HG03521 (cell line): ENCODE measurements around the gene FCRL3.
"Not testable (repeated sequence)": the region's sequence is repeated elsewhere in the genome, so short reads cannot be mapped to it uniquely, and the experiment has no call there.

Source experiments
- ATAC-seq: cut with Tn5 transposase; IDR thresholded peaks from one replicate; pipeline ENCODE4 v1.9.1; 2021; ENCODE audit warnings: mild to moderate bottlenecking, moderate library complexity; ENCODE audit not compliant: unreplicated experiment

FCRL3 gene

GRCh38 chr1:157700732-157701131 is at the start of gene FCRL3:
Gene FCRL3, minus strand, starts transcription at chr1:157700769. Its CDS starts 280 bp downstream, at chr1:157700489.
- ATAC-seq: no peak

- ATAC-seq: no peak
These were observed 47.8 kb upstream of the FCRL3 start for GRCh38 chr1:157748262-157748817.

GRCh38 chr1:157739229-157739901 is 38.8 kb upstream of the FCRL3 start:
- ATAC-seq: no peak

DNA sequence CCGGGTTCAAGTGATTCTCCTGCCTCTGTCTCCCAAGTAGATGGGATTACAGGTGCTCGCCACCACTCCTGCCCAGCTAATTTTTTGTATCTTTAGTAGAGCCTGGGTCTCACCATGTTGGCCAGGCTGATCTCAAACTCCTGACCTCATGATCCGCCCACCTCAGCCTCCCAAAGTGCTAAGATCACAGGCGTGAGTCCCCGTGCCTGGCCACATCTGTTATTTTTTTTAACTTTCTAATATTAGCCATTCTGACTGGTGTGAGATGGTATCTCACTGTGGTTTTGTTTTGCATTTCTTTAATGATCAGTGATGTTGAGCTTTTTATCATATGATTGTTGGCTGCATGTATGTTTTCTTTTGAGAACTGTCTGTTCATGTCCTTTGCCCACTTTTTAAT is 35.4 kb upstream of the FCRL3 start:
- ATAC-seq: not testable (repeated sequence)

DNA sequence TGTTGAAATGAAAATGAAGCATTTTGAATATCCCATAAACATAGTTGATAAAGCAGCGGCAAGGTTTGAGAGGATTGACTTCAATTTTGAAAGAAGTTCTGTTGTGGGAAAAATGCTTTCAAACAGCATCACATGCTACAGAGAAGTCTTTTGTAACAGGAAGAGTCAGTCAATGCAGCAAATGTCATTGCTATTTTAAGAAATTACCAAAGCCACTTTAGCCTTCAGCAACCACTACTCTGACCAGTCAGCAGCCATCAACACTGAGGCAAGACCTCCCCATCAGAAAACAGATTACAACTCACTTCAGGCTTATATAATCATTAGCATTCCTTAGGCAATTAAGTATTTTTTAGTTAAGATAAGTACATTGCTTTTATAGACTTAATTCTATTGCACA is 33.8 kb upstream of the FCRL3 start:
- ATAC-seq: no peak

- ATAC-seq: no peak
These were observed 32.2 kb upstream of the FCRL3 start for GRCh38 chr1:157732755-157733154.

GRCh38 chr1:157725221-157725577 is 24.6 kb upstream of the FCRL3 start:
- no peak for ATAC-seq

DNA sequence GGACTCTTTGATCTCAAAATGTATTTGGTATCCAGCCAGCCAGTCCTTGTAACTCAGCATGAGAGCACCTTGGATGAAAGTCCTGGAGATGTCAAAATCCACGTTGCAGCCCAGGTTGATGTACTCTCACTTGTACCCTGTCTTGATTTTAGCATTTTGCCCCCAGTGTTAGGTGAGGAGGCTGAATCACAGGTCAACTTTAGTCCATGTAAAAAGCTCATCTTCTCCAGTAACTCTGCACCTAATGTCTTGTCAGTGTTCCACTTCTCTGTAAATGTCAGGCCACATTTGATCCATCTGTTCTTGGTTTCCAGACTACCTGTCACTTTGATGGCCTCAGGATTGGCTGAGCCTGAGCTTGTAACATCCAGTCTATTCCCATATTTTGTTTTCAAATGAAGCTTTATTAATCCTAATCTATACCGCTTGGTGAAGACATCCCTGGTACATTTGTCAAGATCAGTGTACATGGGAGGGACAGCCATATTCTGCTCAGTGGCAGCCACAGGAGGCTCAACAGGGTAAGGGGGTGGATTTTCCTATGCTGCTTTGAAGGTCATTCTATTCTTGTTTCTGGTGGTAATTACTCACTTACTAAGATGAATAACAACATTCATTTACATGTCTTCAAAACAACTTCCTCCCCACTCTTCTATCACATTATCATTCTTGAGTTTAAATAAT is 24.1 kb upstream of the FCRL3 start:
- no peak for ATAC-seq

DNA sequence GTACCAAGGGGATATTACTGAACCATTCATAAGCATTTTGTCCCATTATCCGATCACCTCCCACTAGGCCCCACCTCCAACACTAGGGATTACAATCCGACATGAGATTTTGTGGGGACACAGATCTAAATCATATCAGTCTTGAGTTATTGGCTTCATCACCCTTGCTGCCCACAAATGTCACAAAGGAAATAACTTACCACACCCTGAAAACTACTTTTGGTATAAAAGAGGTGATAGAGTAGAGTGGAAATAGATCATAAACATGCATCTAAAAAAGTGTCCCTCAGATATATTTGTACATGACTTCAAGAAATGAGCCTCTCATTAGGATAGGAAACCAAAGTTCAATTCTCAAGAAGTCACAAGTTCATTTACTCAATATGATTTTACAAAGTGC is 22.6 kb upstream of the FCRL3 start:
- no peak for ATAC-seq

DNA sequence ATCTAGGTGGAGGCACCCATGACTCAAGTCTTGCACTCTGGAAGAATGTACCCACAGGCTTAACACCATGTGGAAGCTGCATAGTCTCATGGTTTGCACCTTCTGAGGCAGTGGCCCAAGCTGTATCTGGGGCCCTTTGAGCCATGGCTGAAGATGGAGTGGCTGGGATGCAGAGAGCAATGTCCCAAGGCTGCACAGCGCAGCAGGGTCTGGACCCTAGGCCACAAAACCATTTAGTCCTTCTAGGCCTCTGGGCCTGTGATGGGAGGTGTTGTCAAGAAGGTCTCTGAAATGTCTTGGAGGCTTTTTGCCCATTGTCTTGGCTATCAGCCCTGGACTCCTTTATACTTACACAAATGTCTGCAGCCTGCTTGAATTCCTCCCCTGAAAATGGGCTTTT is 21.4 kb upstream of the FCRL3 start:
- no peak for ATAC-seq

GRCh38 chr1:157715736-157716135 is 15.2 kb upstream of the FCRL3 start:
- ATAC-seq: no peak

GRCh38 chr1:157711802-157712201 is 11.2 kb upstream of the FCRL3 start:
- ATAC-seq: no peak

DNA sequence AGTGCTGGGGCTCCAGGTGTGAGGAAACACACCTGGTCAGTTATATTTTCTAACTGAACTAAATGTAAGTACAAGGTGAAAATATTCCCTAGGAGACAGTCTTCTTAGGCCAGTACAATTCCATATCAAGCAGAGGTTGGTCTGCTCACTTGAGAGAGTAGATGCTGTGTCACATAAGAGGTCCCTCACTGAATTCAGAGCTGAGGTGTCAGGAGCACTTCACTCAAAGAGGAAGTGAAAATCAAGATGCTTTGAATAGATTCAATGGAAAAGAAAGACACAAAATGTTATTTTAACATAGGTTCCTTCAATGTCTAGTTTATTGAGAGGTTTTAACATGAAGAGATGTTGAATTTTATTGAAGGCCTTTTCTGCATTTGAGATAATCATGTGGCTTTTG is 4.3 kb upstream of the FCRL3 start:
- ATAC-seq: no peak

DNA sequence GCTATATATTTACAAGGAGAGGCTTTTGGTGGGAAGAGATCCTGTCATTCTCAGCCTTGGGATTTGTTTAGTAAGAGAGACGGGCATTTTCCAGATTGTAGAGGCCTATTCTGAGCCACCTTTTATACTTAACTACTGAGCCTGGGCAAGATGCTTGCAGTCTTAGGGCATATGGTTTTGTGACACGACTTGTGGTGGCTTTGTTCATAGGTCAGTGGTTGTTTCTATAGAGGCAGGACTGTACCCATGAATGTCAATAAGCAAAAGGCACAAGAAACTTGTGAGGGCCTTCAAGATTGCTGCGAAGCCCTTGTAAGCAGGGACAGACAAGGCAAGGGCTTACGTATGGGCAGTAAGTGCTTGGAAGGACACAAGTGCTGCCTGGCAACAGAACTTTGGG is 3.4 kb upstream of the FCRL3 start:
- ATAC-seq: no peak

- ATAC-seq: no peak
These were observed 1.8 kb upstream of the FCRL3 start for GRCh38 chr1:157702308-157702825.

- ATAC-seq: no peak
These were observed 264 bp downstream of the FCRL3 start for GRCh38 chr1:157700305-157700704.

DNA sequence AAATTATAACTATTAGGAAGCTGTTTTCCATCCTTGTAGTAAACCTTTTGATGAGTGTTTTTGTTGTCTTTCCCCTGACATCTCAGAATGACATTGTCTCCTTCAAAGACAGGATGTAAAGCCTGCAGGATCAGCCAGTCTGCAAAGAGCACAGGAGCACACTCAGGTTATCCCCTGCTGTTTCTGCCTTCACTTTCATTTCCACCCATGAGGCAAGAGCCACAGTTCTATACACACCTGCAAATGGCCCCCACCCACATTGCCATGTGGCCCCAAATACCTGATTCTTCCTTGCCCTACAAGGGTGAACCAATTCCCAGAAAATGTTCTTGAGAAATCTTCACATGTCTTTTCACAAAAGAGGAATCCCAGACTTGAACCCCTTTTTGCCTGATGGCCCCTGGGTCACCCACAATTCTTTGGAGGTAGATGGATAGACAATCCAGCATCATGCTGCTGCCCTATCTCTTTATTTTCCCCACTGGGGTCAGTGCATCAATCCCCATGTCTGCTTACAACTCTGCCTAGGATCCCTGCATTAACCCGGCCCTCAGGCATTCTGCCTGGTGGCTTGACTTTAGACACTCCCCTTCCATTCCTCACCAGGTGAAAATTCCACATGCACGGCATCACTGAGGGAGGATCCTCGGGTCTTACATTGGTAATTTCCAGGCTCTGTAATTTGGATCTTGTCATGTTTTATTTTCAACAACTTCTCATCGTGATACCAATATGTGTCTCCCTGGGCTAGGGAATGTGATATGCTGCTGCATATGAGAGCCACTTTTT is 2.6 kb downstream of the FCRL3 start:
- no peak for ATAC-seq

GRCh38 chr1:157696966-157697628 is 3.5 kb downstream of the FCRL3 start:
- ATAC-seq: no peak

DNA sequence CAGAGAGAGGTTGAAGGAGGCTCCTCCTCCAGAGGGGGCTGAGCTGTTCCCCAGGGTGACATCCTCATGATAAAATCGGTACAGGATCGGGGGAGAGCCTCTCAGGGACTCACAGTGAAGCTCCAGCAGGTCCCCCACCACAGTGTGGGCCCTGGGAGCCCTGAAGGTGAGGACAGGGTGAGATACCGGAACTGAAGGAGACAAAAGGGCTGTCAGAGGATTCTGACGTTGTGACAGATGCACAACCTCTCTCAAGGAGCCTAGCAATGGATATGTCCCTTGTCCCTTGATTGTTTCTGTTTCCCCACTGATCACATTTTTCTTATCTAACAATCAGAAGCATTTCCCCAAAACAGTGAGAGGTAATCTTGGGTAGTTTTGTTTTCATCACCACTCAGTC is 5.2 kb downstream of the FCRL3 start:
- no peak for ATAC-seq

- no peak for ATAC-seq
These were observed 9.2 kb downstream of the FCRL3 start for GRCh38 chr1:157691285-157691920.
